ENCODE results near the gene LRIT2.

DNA sequence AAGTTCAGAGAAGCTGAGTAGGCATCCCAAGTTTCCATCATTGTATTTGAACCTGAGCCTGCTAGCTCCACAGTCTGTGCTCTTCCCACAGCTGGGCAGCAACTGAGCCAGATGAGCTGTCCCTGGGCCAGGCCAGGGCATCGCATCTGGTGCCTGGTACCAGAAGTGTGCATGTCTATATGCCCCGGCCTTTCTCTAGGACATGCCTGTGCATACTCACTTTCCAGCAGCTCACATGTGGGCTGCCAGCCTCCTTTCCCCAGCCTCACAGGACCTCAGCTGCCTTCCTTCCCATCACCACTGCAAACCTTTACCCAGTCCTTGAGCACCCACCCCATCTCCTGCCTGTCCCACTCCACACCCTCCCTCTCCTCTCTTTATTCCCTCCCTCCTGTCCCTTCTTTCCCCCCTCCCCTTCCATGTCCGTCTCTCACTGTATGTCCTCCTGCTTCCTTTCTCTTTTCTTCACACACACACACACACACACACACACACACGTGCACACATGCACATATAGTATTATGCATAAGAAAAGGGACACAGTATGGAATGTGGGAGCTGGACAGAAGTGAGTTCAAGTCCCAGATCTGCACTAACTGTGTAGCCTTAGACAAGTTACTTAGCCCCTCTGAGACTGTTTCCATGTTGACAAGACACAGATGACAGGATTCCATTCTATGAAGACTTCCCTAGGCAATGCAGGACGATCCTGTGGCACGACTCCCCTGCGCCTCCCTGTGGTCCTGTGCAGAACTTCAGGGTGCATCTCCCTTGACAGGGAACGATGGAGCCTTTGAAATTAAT lies 20.1 kb downstream of the LRIT2 start:
- TF ChIP-seq, protein P1, sequence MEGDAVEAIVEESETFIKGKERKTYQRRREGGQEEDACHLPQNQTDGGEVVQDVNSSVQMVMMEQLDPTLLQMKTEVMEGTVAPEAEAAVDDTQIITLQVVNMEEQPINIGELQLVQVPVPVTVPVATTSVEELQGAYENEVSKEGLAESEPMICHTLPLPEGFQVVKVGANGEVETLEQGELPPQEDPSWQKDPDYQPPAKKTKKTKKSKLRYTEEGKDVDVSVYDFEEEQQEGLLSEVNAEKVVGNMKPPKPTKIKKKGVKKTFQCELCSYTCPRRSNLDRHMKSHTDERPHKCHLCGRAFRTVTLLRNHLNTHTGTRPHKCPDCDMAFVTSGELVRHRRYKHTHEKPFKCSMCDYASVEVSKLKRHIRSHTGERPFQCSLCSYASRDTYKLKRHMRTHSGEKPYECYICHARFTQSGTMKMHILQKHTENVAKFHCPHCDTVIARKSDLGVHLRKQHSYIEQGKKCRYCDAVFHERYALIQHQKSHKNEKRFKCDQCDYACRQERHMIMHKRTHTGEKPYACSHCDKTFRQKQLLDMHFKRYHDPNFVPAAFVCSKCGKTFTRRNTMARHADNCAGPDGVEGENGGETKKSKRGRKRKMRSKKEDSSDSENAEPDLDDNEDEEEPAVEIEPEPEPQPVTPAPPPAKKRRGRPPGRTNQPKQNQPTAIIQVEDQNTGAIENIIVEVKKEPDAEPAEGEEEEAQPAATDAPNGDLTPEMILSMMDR (IDR thresholded peaks at IDR 0.05) = peak; percentile 91
- TF ChIP-seq ZFX (IDR thresholded peaks at IDR 0.05; ENCODE audit: borderline replicate concordance) = no peak
